MM.1S (cell line): ENCODE measurements around the gene CMTM5.

Experiments
- EZH2phosphoT487 ChIP-seq: fragments of 300-600 bp; sonication (generic); IDR thresholded peaks from 2 replicates; pipeline ENCODE4 v1.6.1; 2018; ENCODE audit warnings: antibody characterized with exemption, low read length
- TF ChIP-seq, protein P1 (sequence below): fragments of 300-600 bp; sonication (generic); IDR thresholded peaks from 2 replicates; pipeline ENCODE4 v1.5.1; 2016; ENCODE audit warnings: antibody characterized with exemption, low read length, mixed read lengths

DNA sequence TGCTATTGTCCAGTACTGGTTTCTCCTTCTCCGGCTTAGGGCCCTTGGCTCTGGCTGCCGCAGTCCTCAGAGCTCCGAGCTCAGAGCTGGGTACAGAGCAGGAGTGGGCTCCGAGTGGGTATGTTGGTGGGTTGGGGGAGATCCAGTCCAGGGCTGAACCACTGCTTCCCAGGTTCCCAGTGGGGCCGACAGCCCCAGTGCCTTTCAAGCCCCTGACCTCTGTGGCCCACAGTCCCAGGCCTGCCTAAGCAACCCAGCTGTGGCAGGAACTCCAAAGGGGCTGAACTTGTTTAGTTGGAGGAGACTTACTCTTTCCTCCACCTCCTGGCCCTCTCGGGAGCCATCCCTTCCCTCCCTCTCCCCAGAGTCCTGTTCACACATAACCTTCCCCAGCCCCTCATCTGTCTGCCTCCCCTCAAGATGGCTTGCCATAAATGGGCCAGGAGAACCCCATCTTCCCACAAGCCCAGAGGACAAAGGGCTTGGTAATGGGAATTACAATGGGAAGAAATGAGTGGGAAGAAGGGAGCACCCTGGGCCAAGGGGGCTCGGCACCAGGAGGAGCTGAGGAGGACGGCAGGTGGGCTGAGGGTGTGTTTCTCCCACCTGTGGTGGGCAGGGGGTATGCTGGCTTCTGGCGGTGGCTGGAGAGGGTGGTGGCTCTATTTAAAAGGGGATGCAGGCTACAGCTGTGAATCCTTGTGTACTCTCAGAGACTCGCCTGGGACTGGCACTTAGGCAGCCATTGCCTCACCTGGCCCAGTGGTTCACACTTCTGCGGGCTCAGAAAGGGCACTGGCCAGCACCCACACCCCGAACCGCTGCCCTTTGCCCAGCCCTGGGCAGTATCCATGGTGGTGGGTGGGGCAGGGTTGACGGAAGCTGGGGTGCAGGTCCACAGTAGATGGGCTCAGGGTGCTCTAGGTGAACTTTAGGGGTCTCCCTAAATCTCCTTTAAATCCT lies 35.0 kb downstream of the CMTM5 start:
- TF ChIP-seq, protein P1, sequence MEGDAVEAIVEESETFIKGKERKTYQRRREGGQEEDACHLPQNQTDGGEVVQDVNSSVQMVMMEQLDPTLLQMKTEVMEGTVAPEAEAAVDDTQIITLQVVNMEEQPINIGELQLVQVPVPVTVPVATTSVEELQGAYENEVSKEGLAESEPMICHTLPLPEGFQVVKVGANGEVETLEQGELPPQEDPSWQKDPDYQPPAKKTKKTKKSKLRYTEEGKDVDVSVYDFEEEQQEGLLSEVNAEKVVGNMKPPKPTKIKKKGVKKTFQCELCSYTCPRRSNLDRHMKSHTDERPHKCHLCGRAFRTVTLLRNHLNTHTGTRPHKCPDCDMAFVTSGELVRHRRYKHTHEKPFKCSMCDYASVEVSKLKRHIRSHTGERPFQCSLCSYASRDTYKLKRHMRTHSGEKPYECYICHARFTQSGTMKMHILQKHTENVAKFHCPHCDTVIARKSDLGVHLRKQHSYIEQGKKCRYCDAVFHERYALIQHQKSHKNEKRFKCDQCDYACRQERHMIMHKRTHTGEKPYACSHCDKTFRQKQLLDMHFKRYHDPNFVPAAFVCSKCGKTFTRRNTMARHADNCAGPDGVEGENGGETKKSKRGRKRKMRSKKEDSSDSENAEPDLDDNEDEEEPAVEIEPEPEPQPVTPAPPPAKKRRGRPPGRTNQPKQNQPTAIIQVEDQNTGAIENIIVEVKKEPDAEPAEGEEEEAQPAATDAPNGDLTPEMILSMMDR: no peak
- TF ChIP-seq EZH2phosphoT487: no peak
